HepG2 (cell line): ENCODE data around the gene CALM1. TPM values are rescaled to one million over a fixed set of nuclear protein-coding genes. Genes with fewer than 3 reads are reported as not detected.

Source experiments
- ATF6 ChIP-seq: sonication (generic); formaldehyde crosslinking; conservative IDR thresholded peaks from 2 replicates; pipeline ENCODE4 v1.4.0; 2020; ENCODE audit warnings: missing genetic modification reagents
- CSRNP2 ChIP-seq: sonication (generic); formaldehyde crosslinking; conservative IDR thresholded peaks from 2 replicates; pipeline ENCODE4 v1.8.0; 2022; ENCODE audit warnings: low read depth, missing genetic modification reagents
- EED ChIP-seq: sonication (generic); formaldehyde crosslinking; IDR thresholded peaks from 2 replicates; pipeline ENCODE4 v1.5.0; 2020; ENCODE audit warnings: mild to moderate bottlenecking, missing genetic modification reagents
- FLYWCH1 ChIP-seq: sonication (generic); formaldehyde crosslinking; IDR thresholded peaks from 2 replicates; pipeline ENCODE4 v1.8.1; 2023; ENCODE audit warnings: mild to moderate bottlenecking, missing genetic modification reagents
- MIER3 ChIP-seq: IDR thresholded peaks from 2 replicates; pipeline ENCODE4 v1.6.1; 2016; ENCODE audit warnings: missing compliant biosample characterization, borderline replicate concordance
- MTA3 ChIP-seq: sonication (generic); formaldehyde crosslinking; IDR thresholded peaks from 2 replicates; pipeline ENCODE4 v1.4.0; 2020; ENCODE audit warnings: missing genetic modification reagents
- SSRP1 ChIP-seq: IDR thresholded peaks from 2 replicates; pipeline ENCODE4 v1.6.1; 2016; ENCODE audit warnings: control low read depth
- ZKSCAN5 ChIP-seq: sonication (generic); formaldehyde crosslinking; IDR thresholded peaks from 2 replicates; pipeline ENCODE4 v1.5.1; 2020; ENCODE audit warnings: mild to moderate bottlenecking, missing genetic modification reagents
- ZNF224 ChIP-seq: sonication (generic); formaldehyde crosslinking; IDR thresholded peaks from 2 replicates; pipeline ENCODE4 v1.5.0; 2020; ENCODE audit warnings: mild to moderate bottlenecking, missing genetic modification reagents
- ZNF607 ChIP-seq: sonication (generic); formaldehyde crosslinking; IDR thresholded peaks from 2 replicates; pipeline ENCODE4 v1.5.1; 2020; ENCODE audit warnings: missing genetic modification reagents, mild to moderate bottlenecking, borderline replicate concordance
- ZNF646 ChIP-seq: sonication (generic); formaldehyde crosslinking; IDR thresholded peaks from 2 replicates; pipeline ENCODE4 v1.9.0; 2021; ENCODE audit warnings: mild to moderate bottlenecking, missing genetic modification reagents
- ZNF841 ChIP-seq: sonication (generic); formaldehyde crosslinking; IDR thresholded peaks from 2 replicates; pipeline ENCODE4 v1.8.1; 2023; ENCODE audit warnings: missing genetic modification reagents, borderline replicate concordance
- polyA plus RNA-seq, 8 experiments: library from polyadenylated mRNA; depleted of rRNA in 3 of 8; stranded (reverse) in 7 of 8; unstranded in 1 of 8; fragments of >200 nt; fragmentation: Illumina TruSeq in 4 of 8; extraction: Trizol in 4 of 8; gene quantifications; 2 replicates each; pipeline versions ENCODE4 v1.2.1 to v1.2.3, GENCODE V29; 2011 to 2016; ENCODE audit warnings: low read depth in 4 of 8, missing spikeins in 1 of 8, mixed read lengths in 1 of 8; ENCODE audit not compliant: insufficient read depth in 1 of 8
- total RNA-seq, 5 experiments: library from RNA; depleted of rRNA; stranded (reverse); fragments of >200 nt; fragmentation: Illumina TruSeq; extraction: Trizol; gene quantifications; 2 replicates each; pipeline ENCODE4 v1.2.3, GENCODE V29; 2016; ENCODE audit warnings: low read depth in 1 of 5
- TF ChIP-seq, protein P1 (sequence below): sonication (generic); formaldehyde crosslinking; IDR thresholded peaks from 2 replicates; pipeline ENCODE4 v1.5.0; 2020; ENCODE audit warnings: missing genetic modification reagents, mild to moderate bottlenecking, borderline replicate concordance
- TF ChIP-seq, protein P2 (sequence below): sonication (generic); formaldehyde crosslinking; IDR thresholded peaks from 2 replicates; pipeline ENCODE4 v1.5.0; 2020; ENCODE audit warnings: mild to moderate bottlenecking, missing genetic modification reagents

Gene CALM1
- total and polyA plus RNA-seq, 2 of the 13 experiments (the other 11 are each of a cell fraction or from before 2014, with no cell fraction given): 110 to 238 TPM

- no peak; the same call in 1 of the 2 replicates for TF ChIP-seq ZNF646 (CRISPR knock-in tag)
- no peak for TF ChIP-seq CSRNP2 (CRISPR knock-in tag)
- TF ChIP-seq ZNF841 (CRISPR knock-in tag): no peak
- TF ChIP-seq EED (CRISPR knock-in tag): peak; percentile 52; the same call in 1 of the 2 replicates
- no peak for TF ChIP-seq FLYWCH1
- TF ChIP-seq, protein P1, sequence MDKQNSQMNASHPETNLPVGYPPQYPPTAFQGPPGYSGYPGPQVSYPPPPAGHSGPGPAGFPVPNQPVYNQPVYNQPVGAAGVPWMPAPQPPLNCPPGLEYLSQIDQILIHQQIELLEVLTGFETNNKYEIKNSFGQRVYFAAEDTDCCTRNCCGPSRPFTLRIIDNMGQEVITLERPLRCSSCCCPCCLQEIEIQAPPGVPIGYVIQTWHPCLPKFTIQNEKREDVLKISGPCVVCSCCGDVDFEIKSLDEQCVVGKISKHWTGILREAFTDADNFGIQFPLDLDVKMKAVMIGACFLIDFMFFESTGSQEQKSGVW: no peak
- TF ChIP-seq SSRP1 (CRISPR knock-in tag): peak; percentile 42; the same call in 1 of the 2 replicates
- TF ChIP-seq MTA3: no peak
- peak; percentile 74; the same call in 1 of the 2 replicates for TF ChIP-seq ZNF607 (CRISPR knock-in tag)
- TF ChIP-seq MIER3 (CRISPR knock-in tag): no peak; the same call in 1 of the 2 replicates
- TF ChIP-seq ZKSCAN5 (CRISPR knock-in tag): 0 out of 2 replicates have a peak, but pooled peaks have one; percentile 30
- TF ChIP-seq, protein P2, sequence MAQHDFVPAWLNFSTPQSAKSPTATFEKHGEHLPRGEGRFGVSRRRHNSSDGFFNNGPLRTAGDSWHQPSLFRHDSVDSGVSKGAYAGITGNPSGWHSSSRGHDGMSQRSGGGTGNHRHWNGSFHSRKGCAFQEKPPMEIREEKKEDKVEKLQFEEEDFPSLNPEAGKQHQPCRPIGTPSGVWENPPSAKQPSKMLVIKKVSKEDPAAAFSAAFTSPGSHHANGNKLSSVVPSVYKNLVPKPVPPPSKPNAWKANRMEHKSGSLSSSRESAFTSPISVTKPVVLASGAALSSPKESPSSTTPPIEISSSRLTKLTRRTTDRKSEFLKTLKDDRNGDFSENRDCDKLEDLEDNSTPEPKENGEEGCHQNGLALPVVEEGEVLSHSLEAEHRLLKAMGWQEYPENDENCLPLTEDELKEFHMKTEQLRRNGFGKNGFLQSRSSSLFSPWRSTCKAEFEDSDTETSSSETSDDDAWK (CRISPR knock-in tag): no peak
- 0 out of 2 replicates have a peak, but pooled peaks have one; percentile 30 for TF ChIP-seq ATF6
- TF ChIP-seq ZNF224 (CRISPR knock-in tag): peak; percentile 49; the same call in 1 of the 2 replicates
These were observed 13.6 kb upstream of the CALM1 start (continued) for GRCh38 chr14:90383126-90383730.
